Uterus (tissue), 4 donors: Measurements from ENCODE around the gene ARID1B. TPM values are rescaled to one million over a fixed set of nuclear protein-coding genes. Genes with fewer than 3 reads are reported as not detected.

Experiments
- DNase-seq, 2 donors: peaks; one replicate each; pipeline ENCODE4 v3.0.0-alpha.2; 2019 to 2020
- H3K27ac ChIP-seq, 2 donors: fragments of 200-600 bp; sonication (generic); 1 replicate in 1 of 2; 2 replicates in 1 of 2; pipeline ENCODE4 v1.5.1; 2016 to 2018
- H3K27me3 ChIP-seq, 2 donors: fragments of 200-600 bp; sonication (generic); one replicate each; pipeline ENCODE4 v1.5.1; 2018 to 2019; ENCODE audit warnings: control low read depth in 1 of 2
- H3K36me3 ChIP-seq, 2 donors: fragments of 200-600 bp; sonication (generic); one replicate each; pipeline ENCODE4 v1.5.1; 2019; ENCODE audit warnings: control low read depth in 1 of 2
- H3K4me1 ChIP-seq, 2 donors: fragments of 200-600 bp; sonication (generic); one replicate each; pipeline ENCODE4 v1.5.1; 2018 to 2019; ENCODE audit warnings: control low read depth in 1 of 2
- H3K4me3 ChIP-seq, 2 donors: fragments of 200-600 bp; sonication (generic); 1 replicate in 1 of 2; 2 replicates in 1 of 2; pipeline ENCODE4 v1.5.1; 2018 to 2019; ENCODE audit warnings: mild to moderate bottlenecking in 1 of 2
- H3K9me3 ChIP-seq, 2 donors: fragments of 200-600 bp; sonication (generic); one replicate each; pipeline ENCODE4 v1.5.1; 2019; ENCODE audit warnings: control low read depth in 1 of 2
- POLR2A ChIP-seq, 2 donors: fragments of 450-650 bp; IDR thresholded peaks; one replicate each; pipeline ENCODE4 v1.6.1; 2016; ENCODE audit warnings: antibody characterized with exemption in 2 of 2, mild to moderate bottlenecking in 1 of 2, moderate library complexity in 1 of 2
- intact Hi-C: fragments of 100-400 bp; cut with DNase I; formaldehyde crosslinking; loops from one replicate; pipeline ENCODE4 v1.15.1; 2023; ENCODE audit warnings: low total_unique reads
- total RNA-seq, 4 donors: library from RNA; depleted of rRNA in 3 of 4; stranded (reverse); fragments of >200 nt in 3 of 4; gene quantifications; one replicate each; pipeline versions ENCODE4 v1.1.0 to v1.2.4, GENCODE V29; 2014 to 2023
- TF ChIP-seq, protein P1 (sequence below), 4 experiments: fragments of 200-600 bp in 2 of 4; fragments of 450-650 bp in 2 of 4; sonication (generic) in 2 of 4; IDR thresholded peaks; one replicate each; pipeline ENCODE4 v1.5.1; 2016 to 2019; ENCODE audit warnings: antibody characterized with exemption in 4 of 4, mild to moderate bottlenecking in 2 of 4, moderate library complexity in 1 of 4
- donor health status: DM: yes; HTN: yes; CAD: no.

Gene ARID1B
- total RNA-seq, 4 donors from 2014 or later = 63.8 to 198 (median 125) TPM

DNA sequence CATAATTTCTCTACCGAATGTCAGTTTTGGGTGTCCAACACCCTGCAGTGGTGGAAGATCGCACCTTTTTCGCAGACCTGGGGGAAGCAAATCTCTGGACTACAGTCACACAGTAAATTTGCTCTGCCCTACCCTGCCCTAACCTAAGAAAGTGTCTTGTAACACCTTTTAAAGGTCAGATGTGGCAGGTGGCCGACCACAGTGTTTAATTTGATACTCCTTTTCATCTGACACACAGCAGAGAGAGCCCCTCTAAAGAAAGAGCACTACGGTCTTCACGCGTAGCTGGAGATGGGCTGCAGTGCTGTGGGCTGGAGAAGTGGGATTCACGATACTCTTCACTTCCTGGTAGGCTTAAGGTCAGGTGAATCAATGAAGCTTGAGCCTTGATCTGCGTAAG, 436.2 kb downstream of the ARID1B start:
- H3K4me3 ChIP-seq = no peak overlapping the region
- H3K27ac ChIP-seq = no peak overlapping the region
- DNase-seq = no peak
- H3K27me3 ChIP-seq = no peaks in the 10 kb centered on the region
- TF ChIP-seq, protein P1, sequence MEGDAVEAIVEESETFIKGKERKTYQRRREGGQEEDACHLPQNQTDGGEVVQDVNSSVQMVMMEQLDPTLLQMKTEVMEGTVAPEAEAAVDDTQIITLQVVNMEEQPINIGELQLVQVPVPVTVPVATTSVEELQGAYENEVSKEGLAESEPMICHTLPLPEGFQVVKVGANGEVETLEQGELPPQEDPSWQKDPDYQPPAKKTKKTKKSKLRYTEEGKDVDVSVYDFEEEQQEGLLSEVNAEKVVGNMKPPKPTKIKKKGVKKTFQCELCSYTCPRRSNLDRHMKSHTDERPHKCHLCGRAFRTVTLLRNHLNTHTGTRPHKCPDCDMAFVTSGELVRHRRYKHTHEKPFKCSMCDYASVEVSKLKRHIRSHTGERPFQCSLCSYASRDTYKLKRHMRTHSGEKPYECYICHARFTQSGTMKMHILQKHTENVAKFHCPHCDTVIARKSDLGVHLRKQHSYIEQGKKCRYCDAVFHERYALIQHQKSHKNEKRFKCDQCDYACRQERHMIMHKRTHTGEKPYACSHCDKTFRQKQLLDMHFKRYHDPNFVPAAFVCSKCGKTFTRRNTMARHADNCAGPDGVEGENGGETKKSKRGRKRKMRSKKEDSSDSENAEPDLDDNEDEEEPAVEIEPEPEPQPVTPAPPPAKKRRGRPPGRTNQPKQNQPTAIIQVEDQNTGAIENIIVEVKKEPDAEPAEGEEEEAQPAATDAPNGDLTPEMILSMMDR (IDR thresholded peaks at IDR 0.05) = no peak
- no peak for TF ChIP-seq POLR2A (IDR thresholded peaks at IDR 0.05)
- H3K36me3 ChIP-seq = no peaks in the 10 kb centered on the region
- no peaks in the 10 kb centered on the region for H3K4me1 ChIP-seq
- intact Hi-C loops = no loop called here
- H3K9me3 ChIP-seq = no peaks in the 10 kb centered on the region

DNA sequence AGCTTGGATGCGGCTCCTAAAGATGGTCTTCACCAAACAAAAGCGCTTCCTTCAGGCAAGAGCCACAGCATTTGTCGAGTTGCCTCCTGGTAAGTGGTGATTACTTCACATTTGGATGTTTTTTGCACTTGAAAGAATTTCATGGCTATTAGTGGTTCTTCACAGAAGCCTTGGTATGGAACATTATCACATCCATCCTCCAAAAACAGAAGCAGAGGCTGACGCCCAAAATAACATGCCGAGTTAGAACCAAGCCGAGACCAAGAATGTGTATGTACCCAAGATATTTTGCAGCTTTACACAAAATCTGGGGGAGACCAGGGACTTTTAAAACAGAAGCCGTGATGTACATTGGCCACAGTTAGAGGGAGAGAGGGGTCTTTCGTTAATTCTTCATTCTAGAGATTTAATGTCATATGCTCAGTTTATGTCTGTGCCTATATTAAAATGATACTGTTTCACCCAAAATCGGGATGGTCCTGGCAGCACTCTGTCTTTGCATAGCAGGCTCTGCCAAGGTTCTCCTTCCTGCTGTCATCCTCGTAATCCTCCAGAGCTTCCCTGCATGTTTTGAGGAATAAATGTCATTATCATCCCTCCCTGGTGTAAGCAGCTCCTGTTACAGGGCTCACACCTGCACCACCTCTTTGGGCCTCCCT, 436.9 kb downstream of the ARID1B start:
- no peak overlapping the region for H3K4me3 ChIP-seq
- TF ChIP-seq, protein P1 (IDR thresholded peaks at IDR 0.05) = no peak
- no peak for TF ChIP-seq POLR2A (IDR thresholded peaks at IDR 0.05)
- no peak overlapping the region for H3K27ac ChIP-seq
- intact Hi-C loops = no loop called here
- no peaks in the 10 kb centered on the region for H3K27me3 ChIP-seq
- no peaks in the 10 kb centered on the region for H3K36me3 ChIP-seq
- no peaks in the 10 kb centered on the region for H3K4me1 ChIP-seq
- no peak for DNase-seq
- no peaks in the 10 kb centered on the region for H3K9me3 ChIP-seq

DNA sequence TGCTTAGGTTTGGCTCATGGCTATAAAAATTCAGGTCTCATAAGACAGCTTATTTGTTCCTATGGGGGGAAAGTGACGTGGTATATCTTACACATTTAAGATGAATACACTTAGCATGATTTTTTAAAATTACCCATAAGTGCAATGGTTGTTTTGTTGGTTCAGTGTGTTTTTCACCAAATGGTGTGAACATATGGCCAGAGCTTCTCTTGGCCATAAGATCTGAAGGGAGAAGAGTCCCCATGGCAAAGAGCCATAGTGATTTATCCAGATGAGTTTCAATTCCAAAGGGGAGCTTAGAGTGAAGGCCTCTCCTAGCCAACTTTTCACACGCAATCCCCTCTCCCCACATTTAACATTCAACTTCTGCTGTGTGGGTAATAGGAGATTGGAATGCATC, 438.5 kb downstream of the ARID1B start:
- TF ChIP-seq, protein P1 (IDR thresholded peaks at IDR 0.05) = no peak
- no peak for TF ChIP-seq POLR2A (IDR thresholded peaks at IDR 0.05)
- H3K4me3 ChIP-seq = no peak overlapping the region

DNA sequence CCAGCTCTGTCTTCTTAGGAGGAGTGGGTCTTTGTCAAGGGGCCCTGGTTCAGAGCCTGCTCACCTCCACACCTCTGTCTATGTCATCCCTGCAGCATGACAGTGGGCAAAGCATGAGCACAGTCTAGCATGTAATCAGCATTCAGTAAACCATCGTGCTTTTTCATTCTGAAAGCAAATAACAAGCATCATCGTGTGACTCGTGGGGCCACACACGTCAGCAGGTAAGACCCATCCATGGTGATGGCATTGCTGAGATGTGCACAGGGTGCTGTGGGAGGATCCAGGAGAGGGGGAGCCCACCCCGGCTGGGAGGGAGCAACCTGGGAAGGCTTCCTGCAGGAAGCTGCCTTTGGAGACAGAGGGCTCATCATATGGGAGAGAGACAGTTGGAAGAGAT, 439.4 kb downstream of the ARID1B start:
- H3K27me3 ChIP-seq = no peaks in the 10 kb centered on the region
- DNase-seq = no peak
- H3K27ac ChIP-seq = no peak overlapping the region
- no peaks in the 10 kb centered on the region for H3K9me3 ChIP-seq
- TF ChIP-seq, protein P1 (IDR thresholded peaks at IDR 0.05) = no peak
- TF ChIP-seq POLR2A (IDR thresholded peaks at IDR 0.05) = no peak
- intact Hi-C loops = no loop called here
- no peaks in the 10 kb centered on the region for H3K4me1 ChIP-seq
- H3K4me3 ChIP-seq = no peak overlapping the region
- H3K36me3 ChIP-seq = no peaks in the 10 kb centered on the region

More for the DNA sequence above, 438.5 kb downstream of the ARID1B start:
- no peak overlapping the region for H3K27ac ChIP-seq
- H3K9me3 ChIP-seq = no peaks in the 10 kb centered on the region
- no peak for DNase-seq
- intact Hi-C loops = no loop called here
- H3K36me3 ChIP-seq = no peaks in the 10 kb centered on the region
- H3K27me3 ChIP-seq = no peaks in the 10 kb centered on the region
- H3K4me1 ChIP-seq = no peaks in the 10 kb centered on the region

DNA sequence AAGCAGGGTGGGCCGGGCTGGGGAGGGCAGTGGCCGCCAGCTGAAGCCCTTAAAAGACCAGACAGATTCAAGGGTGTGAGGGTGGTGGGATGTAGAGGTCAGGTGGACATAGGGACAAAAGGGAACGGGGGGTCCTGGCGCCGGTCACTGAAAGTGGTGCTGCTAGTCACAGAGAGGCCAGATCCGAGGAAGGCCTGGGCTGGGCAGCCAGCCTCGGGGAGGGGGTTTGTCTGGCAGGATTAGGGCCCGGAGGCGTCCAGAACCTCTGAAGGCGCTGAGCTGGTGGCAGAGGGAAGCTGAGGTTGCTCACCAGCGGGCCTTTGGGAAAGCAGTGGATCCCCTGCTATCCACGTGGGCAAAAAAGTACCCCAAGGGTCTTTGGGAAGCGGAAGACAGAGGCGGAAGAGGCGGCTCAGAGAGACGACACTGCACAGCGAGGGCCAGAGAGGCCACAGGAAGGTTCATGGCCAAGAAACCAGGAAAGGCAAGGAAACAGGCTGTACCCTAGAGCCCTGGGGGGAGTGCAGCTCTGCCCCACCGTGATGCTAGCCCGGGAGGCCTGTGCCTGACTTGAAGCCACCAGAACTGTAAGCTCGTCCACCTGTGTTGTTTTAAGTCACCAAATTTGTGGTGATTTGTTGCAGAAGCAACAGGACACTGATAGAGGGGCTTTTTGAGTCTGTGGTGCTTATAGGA, 440.2 kb downstream of the ARID1B start:
- TF ChIP-seq POLR2A (IDR thresholded peaks at IDR 0.05) = no peak
- TF ChIP-seq, protein P1 (IDR thresholded peaks at IDR 0.05) = no peak
- intact Hi-C loops = no loop called here
- H3K27me3 ChIP-seq = no peaks in the 10 kb centered on the region
- H3K4me1 ChIP-seq = no peaks in the 10 kb centered on the region
- no peaks in the 10 kb centered on the region for H3K36me3 ChIP-seq
- H3K4me3 ChIP-seq = no peak overlapping the region
- no peak overlapping the region for H3K27ac ChIP-seq
- DNase-seq = peak in 1 of 2 donors; percentile 12
- H3K9me3 ChIP-seq = no peaks in the 10 kb centered on the region
